ENCODE data around the gene MAGI1.

The MAGI1 gene

DNA sequence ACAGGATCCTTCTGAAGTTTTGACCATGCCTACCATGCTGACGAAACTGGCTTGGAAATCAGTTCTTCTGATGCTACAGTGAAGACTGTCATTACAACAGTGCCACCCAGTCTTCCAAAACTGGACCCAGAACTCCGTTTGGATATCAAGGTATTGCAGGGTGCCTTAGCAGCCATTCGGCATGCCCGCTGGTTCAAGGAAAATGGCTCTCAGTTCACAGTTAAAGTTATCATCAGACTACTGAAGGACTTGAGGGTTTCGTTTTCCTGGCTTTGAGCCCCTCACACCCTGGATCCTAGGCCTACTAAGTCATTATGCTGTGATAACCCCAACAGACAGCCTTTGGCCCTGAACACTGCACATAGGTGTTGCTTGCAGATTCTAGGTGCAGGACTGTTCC, 351.0 kb downstream of the MAGI1 start (continued):
- TF ChIP-seq, protein P1, sequence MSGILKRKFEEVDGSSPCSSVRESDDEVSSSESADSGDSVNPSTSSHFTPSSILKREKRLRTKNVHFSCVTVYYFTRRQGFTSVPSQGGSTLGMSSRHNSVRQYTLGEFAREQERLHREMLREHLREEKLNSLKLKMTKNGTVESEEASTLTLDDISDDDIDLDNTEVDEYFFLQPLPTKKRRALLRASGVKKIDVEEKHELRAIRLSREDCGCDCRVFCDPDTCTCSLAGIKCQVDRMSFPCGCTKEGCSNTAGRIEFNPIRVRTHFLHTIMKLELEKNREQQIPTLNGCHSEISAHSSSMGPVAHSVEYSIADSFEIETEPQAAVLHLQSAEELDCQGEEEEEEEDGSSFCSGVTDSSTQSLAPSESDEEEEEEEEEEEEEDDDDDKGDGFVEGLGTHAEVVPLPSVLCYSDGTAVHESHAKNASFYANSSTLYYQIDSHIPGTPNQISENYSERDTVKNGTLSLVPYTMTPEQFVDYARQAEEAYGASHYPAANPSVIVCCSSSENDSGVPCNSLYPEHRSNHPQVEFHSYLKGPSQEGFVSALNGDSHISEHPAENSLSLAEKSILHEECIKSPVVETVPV (CRISPR knock-in tag; IDR thresholded peaks at IDR 0.05) = no peak
- TF ChIP-seq OSR1 (CRISPR knock-in tag; IDR thresholded peaks at IDR 0.05) (no peak), TOX (CRISPR knock-in tag; IDR thresholded peaks at IDR 0.05; ENCODE audit: borderline replicate concordance) (no peak), ZNF70 (CRISPR knock-in tag; IDR thresholded peaks at IDR 0.05) (no peak), ESRRG (CRISPR knock-in tag; IDR thresholded peaks at IDR 0.05) (no peak), BACH2 (CRISPR knock-in tag; IDR thresholded peaks at IDR 0.05; ENCODE audit: borderline replicate concordance) (no peak)

DNA sequence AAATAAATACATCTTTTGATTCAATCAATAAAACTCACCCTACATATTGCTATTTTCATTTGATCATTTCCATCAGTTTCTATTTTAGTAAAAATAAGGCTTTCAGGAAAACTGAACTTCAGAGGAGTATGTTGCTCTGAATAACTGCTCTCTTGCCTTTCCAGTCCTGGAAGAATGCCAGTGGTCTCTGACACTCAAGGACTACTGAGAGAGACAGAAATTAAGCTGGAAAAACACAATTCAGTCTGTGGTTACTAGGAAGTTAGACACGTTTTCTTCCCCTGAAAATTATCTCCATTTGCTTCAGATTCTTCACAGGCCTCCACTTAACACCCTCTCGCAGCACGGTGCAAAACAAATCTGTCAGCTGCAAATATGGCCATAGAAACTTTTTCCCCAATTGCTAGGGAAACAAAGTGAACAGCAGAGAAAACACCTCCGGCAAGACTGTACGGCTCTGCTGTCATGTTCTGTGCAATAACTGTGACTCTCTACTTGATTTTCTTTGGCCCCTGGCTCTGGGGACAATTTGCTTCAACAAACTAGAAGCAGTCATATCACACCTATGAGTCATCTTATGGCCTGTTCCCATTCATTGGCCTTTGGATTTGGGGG, 353.0 kb downstream of the MAGI1 start:
- peak; percentile 35; the same call in 1 of the 3 replicates for ATAC-seq
- TF ChIP-seq, protein P2, sequence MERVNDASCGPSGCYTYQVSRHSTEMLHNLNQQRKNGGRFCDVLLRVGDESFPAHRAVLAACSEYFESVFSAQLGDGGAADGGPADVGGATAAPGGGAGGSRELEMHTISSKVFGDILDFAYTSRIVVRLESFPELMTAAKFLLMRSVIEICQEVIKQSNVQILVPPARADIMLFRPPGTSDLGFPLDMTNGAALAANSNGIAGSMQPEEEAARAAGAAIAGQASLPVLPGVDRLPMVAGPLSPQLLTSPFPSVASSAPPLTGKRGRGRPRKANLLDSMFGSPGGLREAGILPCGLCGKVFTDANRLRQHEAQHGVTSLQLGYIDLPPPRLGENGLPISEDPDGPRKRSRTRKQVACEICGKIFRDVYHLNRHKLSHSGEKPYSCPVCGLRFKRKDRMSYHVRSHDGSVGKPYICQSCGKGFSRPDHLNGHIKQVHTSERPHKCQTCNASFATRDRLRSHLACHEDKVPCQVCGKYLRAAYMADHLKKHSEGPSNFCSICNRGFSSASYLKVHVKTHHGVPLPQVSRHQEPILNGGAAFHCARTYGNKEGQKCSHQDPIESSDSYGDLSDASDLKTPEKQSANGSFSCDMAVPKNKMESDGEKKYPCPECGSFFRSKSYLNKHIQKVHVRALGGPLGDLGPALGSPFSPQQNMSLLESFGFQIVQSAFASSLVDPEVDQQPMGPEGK (CRISPR knock-in tag; IDR thresholded peaks at IDR 0.05; ENCODE audit: borderline replicate concordance) = no peak
- TF ChIP-seq ZNF70 (CRISPR knock-in tag; IDR thresholded peaks at IDR 0.05) = no peak
- TF ChIP-seq ISL1 (CRISPR knock-in tag; IDR thresholded peaks at IDR 0.05) = no peak
- TF ChIP-seq RARB (CRISPR knock-in tag; IDR thresholded peaks at IDR 0.05) = no peak
- no peak for TF ChIP-seq ZNF565 (CRISPR knock-in tag; conservative IDR thresholded peaks at IDR 0.05; ENCODE audit: low read depth)
- TF ChIP-seq ESRRG (CRISPR knock-in tag; IDR thresholded peaks at IDR 0.05) = no peak
- no peak for TF ChIP-seq ZFP30 (CRISPR knock-in tag; IDR thresholded peaks at IDR 0.05)
- TF ChIP-seq, protein P3, sequence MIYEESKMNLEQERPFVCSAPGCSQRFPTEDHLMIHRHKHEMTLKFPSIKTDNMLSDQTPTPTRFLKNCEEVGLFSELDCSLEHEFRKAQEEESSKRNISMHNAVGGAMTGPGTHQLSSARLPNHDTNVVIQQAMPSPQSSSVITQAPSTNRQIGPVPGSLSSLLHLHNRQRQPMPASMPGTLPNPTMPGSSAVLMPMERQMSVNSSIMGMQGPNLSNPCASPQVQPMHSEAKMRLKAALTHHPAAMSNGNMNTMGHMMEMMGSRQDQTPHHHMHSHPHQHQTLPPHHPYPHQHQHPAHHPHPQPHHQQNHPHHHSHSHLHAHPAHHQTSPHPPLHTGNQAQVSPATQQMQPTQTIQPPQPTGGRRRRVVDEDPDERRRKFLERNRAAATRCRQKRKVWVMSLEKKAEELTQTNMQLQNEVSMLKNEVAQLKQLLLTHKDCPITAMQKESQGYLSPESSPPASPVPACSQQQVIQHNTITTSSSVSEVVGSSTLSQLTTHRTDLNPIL (CRISPR knock-in tag; IDR thresholded peaks at IDR 0.05; ENCODE audit: low read depth) = no peak
- no peak for TF ChIP-seq OSR1 (CRISPR knock-in tag; IDR thresholded peaks at IDR 0.05)
- TF ChIP-seq GLIS3 (CRISPR knock-in tag; IDR thresholded peaks at IDR 0.05) = no peak
- TF ChIP-seq SNAI2 (CRISPR knock-in tag; IDR thresholded peaks at IDR 0.05) = no peak
- TF ChIP-seq BACH2 (CRISPR knock-in tag; IDR thresholded peaks at IDR 0.05; ENCODE audit: borderline replicate concordance) = no peak
- TF ChIP-seq TOX (CRISPR knock-in tag; IDR thresholded peaks at IDR 0.05; ENCODE audit: borderline replicate concordance) = no peak
- no peak for TF ChIP-seq ZFP3 (CRISPR knock-in tag; IDR thresholded peaks at IDR 0.05)
- no peak for TF ChIP-seq ZNF8 (CRISPR knock-in tag; IDR thresholded peaks at IDR 0.05)

DNA sequence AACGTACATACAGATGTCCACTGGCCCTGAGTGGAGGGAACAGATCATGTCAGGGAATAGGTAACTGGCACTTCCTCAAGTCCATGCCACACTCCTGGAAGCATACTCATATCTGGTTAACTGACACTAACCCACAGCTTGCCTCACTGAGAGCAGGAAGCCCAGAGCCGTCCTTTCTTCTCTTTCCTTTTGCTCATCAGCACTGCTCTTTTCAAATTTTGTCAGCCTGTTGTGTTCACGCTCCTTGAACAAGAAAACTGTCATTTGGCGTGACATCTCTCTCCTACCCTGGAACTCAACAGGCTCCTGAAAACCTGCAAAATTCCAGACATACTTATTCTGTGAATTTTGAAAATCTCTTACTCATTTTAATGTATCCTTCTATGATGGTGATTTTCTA, 360.2 kb downstream of the MAGI1 start:
- TF ChIP-seq TCF4 (CRISPR knock-in tag; IDR thresholded peaks at IDR 0.05; ENCODE audit: borderline replicate concordance) (no peak), ESRRG (CRISPR knock-in tag; IDR thresholded peaks at IDR 0.05) (no peak), ZFP30 (CRISPR knock-in tag; IDR thresholded peaks at IDR 0.05) (no peak), RARB (CRISPR knock-in tag; IDR thresholded peaks at IDR 0.05) (no peak), BACH2 (CRISPR knock-in tag; IDR thresholded peaks at IDR 0.05; ENCODE audit: borderline replicate concordance) (no peak), PPARA (CRISPR knock-in tag; IDR thresholded peaks at IDR 0.05; ENCODE audit: borderline replicate concordance) (no peak), ISL1 (CRISPR knock-in tag; IDR thresholded peaks at IDR 0.05) (no peak), OSR1 (CRISPR knock-in tag; IDR thresholded peaks at IDR 0.05) (no peak), TOX (CRISPR knock-in tag; IDR thresholded peaks at IDR 0.05; ENCODE audit: borderline replicate concordance) (no peak), SNAI2 (CRISPR knock-in tag; IDR thresholded peaks at IDR 0.05) (no peak), ARNTL (CRISPR knock-in tag; IDR thresholded peaks at IDR 0.05; ENCODE audit: borderline replicate concordance, low read depth) (no peak)
- TF ChIP-seq, protein P4, sequence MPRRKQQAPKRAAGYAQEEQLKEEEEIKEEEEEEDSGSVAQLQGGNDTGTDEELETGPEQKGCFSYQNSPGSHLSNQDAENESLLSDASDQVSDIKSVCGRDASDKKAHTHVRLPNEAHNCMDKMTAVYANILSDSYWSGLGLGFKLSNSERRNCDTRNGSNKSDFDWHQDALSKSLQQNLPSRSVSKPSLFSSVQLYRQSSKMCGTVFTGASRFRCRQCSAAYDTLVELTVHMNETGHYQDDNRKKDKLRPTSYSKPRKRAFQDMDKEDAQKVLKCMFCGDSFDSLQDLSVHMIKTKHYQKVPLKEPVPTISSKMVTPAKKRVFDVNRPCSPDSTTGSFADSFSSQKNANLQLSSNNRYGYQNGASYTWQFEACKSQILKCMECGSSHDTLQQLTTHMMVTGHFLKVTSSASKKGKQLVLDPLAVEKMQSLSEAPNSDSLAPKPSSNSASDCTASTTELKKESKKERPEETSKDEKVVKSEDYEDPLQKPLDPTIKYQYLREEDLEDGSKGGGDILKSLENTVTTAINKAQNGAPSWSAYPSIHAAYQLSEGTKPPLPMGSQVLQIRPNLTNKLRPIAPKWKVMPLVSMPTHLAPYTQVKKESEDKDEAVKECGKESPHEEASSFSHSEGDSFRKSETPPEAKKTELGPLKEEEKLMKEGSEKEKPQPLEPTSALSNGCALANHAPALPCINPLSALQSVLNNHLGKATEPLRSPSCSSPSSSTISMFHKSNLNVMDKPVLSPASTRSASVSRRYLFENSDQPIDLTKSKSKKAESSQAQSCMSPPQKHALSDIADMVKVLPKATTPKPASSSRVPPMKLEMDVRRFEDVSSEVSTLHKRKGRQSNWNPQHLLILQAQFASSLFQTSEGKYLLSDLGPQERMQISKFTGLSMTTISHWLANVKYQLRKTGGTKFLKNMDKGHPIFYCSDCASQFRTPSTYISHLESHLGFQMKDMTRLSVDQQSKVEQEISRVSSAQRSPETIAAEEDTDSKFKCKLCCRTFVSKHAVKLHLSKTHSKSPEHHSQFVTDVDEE (CRISPR knock-in tag; IDR thresholded peaks at IDR 0.05) = no peak
- no peak for ATAC-seq
